Activated B cell treated with CpG ODN at 0.5 μM for 24 hours (primary cell): ENCODE results near the gene CSMD2. TPM values are rescaled to one million over a fixed set of nuclear protein-coding genes. Genes with fewer than 3 reads are reported as not detected.
"Not testable (repeated sequence)": the region's sequence is repeated elsewhere in the genome, so short reads cannot be mapped to it uniquely, and the experiment has no call there.

Experiments used
- ATAC-seq: fragments of 200-7000 bp; cut with Tn5 transposase; one replicate; pipeline ENCODE4 v1.10.0; 2021; ENCODE audit warnings: low read depth, mild to moderate bottlenecking, moderate library complexity
- CTCF ChIA-PET: fragments of 350-600 bp; sonication (Branson Sonifier 250); formaldehyde crosslinking; loops from one replicate; lab custom pipeline; 2021; ENCODE audit warnings: antibody characterized with exemption; lab: Charles Lee
- POLR2A ChIA-PET: fragments of 350-600 bp; sonication (Branson Sonifier 250); formaldehyde crosslinking; loops from one replicate; lab custom pipeline; 2021; ENCODE audit warnings: antibody characterized with exemption; lab: Charles Lee
- DNase-seq: peaks from one replicate; pipeline ENCODE4 v3.0.0; 2022
- H3K27ac Mint-ChIP-seq: one replicate; pipeline ENCODE4 v1.8.0; 2020; ENCODE audit warnings: mixed read lengths
- H3K27me3 Mint-ChIP-seq: one replicate; pipeline ENCODE4 v1.8.0; 2021; ENCODE audit warnings: mixed read lengths
- H3K36me3 Mint-ChIP-seq: one replicate; pipeline ENCODE4 v1.8.0; 2021; ENCODE audit warnings: low read depth, mixed read lengths
- H3K4me1 Mint-ChIP-seq: one replicate; pipeline ENCODE4 v1.8.0; 2021; ENCODE audit warnings: mixed read lengths
- H3K4me3 Mint-ChIP-seq: one replicate; pipeline ENCODE4 v1.8.0; 2020; ENCODE audit warnings: mild to moderate bottlenecking, mixed read lengths
- H3K9me3 Mint-ChIP-seq: one replicate; pipeline ENCODE4 v1.8.0; 2020; ENCODE audit warnings: mixed read lengths
- intact Hi-C: fragments of 100-400 bp; cut with micrococcal nuclease; formaldehyde crosslinking; loops from one replicate; pipeline ENCODE4 v1.15.1; 2024
- total RNA-seq: library from RNA; stranded (reverse); gene quantifications from 2 replicates; pipeline ENCODE4 v1.2.3, GENCODE V29; 2022
- TF ChIP-seq, protein P1 (sequence below): fragments of 200-600 bp; IDR thresholded peaks from one replicate; pipeline ENCODE4 v1.8.0; 2022; ENCODE audit warnings: antibody characterized with exemption, mild to moderate bottlenecking

The CSMD2 gene
- total RNA-seq, 1 donor from 2014 or later: not detected

DNA sequence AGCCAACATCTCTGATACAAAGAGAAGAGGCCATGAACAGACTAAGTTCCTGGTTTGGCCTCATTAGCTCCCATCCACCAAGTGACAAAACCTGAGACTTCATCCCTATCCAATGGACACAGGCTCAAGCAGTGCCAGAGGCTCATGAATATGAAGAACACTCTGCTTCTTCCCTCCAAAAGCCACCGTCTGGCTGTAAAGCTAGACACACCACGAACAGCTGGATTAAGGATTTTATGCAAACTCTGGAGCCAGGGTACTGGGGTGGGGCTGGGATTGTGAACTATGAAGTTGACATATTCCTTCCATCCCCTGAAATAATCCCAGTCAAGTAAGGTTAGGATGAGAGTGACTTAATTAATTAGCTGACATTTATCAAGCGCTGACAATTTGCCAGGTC lies 139.4 kb downstream of the CSMD2 start:
- Mint-ChIP-seq H3K27ac (no peak overlapping the region), H3K9me3 (no peaks in the 10 kb centered on the region), H3K4me3 (no peak overlapping the region), H3K27me3 (peaks cover 3% of the 10 kb centered on the region), H3K4me1 (no peaks in the 10 kb centered on the region), H3K36me3 (no peaks in the 10 kb centered on the region)
- POLR2A ChIA-PET: no interaction called here
- no peak for DNase-seq
- intact Hi-C loops: no loop called here
- CTCF ChIA-PET: no interaction called here
- TF ChIP-seq, protein P1, sequence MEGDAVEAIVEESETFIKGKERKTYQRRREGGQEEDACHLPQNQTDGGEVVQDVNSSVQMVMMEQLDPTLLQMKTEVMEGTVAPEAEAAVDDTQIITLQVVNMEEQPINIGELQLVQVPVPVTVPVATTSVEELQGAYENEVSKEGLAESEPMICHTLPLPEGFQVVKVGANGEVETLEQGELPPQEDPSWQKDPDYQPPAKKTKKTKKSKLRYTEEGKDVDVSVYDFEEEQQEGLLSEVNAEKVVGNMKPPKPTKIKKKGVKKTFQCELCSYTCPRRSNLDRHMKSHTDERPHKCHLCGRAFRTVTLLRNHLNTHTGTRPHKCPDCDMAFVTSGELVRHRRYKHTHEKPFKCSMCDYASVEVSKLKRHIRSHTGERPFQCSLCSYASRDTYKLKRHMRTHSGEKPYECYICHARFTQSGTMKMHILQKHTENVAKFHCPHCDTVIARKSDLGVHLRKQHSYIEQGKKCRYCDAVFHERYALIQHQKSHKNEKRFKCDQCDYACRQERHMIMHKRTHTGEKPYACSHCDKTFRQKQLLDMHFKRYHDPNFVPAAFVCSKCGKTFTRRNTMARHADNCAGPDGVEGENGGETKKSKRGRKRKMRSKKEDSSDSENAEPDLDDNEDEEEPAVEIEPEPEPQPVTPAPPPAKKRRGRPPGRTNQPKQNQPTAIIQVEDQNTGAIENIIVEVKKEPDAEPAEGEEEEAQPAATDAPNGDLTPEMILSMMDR: no peak
- no peak for ATAC-seq

DNA sequence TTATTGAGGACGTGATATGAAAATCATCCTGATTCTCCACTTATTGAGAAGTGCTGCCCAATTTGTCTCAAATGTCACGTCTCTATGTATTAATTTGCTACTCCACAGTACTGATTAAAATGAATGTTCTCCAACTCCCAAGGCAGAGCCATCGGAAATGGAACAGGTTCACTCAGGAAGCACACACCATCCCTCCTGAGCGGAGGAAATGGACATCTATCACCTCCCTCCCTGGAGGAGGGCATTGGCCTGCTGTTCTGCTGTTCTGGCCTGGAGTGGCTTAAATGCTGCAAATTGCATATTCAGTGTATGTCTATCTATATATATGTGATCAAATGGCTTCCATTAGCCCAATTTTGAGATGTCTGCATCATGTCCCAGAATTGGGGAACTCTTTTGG lies 140.5 kb downstream of the CSMD2 start:
- Mint-ChIP-seq H3K36me3 (no peaks in the 10 kb centered on the region), H3K9me3 (no peaks in the 10 kb centered on the region), H3K27ac (no peak overlapping the region), H3K4me3 (no peak overlapping the region), H3K4me1 (no peaks in the 10 kb centered on the region), H3K27me3 (peaks cover 3% of the 10 kb centered on the region)
- TF ChIP-seq, protein P1: no peak
- intact Hi-C loops: no loop called here
- DNase-seq: no peak
- no peak for ATAC-seq
- ChIA-PET CTCF (no interaction called here), POLR2A (no interaction called here)

DNA sequence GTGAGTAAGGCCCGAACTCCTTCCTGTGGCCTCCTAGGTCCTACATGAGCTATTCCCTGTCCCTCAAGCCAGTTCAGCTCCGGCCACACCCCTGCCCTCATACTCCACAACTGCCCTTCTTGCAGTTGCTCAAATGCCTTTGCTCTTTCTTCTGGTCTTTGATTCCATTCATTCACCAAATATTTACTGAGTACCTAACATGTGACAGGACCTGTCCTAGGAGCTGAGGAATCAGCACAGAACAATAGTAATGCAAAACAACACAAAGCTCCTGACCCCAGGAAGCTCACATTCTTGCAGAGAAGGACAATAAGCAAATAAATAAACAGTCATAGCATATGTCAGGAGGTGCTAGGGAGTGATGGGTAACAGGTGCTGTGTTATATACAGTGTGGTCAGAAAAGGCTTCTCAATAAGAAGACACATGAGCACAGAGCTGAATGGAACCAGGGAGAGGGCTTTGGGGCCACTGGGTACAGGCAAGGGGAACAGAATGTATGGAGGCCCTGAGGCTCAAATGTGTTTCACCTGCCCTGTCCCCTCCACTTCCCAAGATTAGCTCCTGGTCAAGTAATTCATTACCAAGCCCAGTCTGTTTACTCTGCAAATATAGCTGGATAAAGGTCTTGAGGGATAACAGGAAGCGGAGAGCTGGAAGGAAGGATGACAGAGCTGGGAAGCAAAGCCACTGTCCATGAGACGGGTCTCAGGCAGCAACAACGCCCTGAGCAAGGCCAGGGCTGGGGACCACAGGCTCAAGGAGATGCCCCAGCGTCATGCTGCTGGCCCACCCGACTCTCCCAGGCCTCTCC lies 145.1 kb downstream of the CSMD2 start:
- Mint-ChIP-seq H3K4me1 (no peaks in the 10 kb centered on the region), H3K36me3 (no peaks in the 10 kb centered on the region), H3K4me3 (no peak overlapping the region), H3K9me3 (no peaks in the 10 kb centered on the region), H3K27me3 (no peaks in the 10 kb centered on the region), H3K27ac (no peak overlapping the region)
- CTCF ChIA-PET: no interaction called here
- POLR2A ChIA-PET: no interaction called here
- no peak for ATAC-seq
- TF ChIP-seq, protein P1: no peak
- DNase-seq: no peak
- intact Hi-C loops: loop anchor here (10.0 kb wide), 1 partner anchor 385 kb away; no protein-coding TSS in a partner anchor

DNA sequence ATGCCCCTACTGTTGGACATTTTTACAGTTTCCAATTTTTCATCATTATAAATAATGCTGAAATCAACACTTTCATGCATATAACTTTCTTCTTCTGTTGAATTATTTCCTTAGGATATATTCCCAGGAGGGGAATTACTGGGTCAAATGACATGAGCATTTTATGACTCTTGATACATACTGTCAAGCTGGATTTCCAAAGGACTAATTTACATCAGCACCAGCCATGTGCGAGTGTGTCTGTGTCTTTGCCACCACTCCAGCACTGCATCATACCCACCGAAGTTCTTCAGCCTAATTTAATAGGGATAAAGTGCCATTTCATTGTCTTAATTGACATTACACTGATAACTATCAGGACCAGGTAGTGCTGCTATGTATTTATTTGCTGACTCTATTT lies 146.7 kb downstream of the CSMD2 start:
- peaks cover 6% of the 10 kb centered on the region for H3K27me3 Mint-ChIP-seq
- CTCF ChIA-PET: no interaction called here
- H3K36me3 Mint-ChIP-seq: no peaks in the 10 kb centered on the region
- intact Hi-C loops: loop anchor here (10.0 kb wide), 1 partner anchor 383 kb away; no protein-coding TSS in a partner anchor
- TF ChIP-seq, protein P1: no peak
- H3K27ac Mint-ChIP-seq: no peak overlapping the region
- H3K9me3 Mint-ChIP-seq: no peaks in the 10 kb centered on the region
- no peak overlapping the region for H3K4me3 Mint-ChIP-seq
- DNase-seq: no peak
- POLR2A ChIA-PET: no interaction called here
- no peaks in the 10 kb centered on the region for H3K4me1 Mint-ChIP-seq
- ATAC-seq: no peak

DNA sequence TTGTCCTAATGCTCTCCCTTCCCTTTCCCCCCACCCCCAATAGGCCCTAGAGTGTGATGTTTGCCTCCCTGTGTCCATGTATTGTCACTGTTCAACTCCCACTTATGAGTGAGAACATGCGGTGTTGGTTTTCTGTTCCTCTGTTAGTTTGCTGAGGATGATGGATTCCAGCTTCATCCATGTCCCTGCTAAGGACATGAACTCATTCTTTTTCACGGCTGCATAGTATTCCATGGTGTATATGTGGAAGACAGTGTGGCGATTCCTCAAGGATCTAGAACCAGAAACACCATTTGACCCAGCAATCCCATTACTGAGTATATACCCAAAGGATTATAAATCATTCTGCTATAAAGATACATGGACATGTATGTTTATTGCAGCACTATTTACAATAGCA lies 148.7 kb downstream of the CSMD2 start:
- H3K36me3 Mint-ChIP-seq, H3K4me1 Mint-ChIP-seq, ATAC-seq, H3K9me3 Mint-ChIP-seq, H3K27me3 Mint-ChIP-seq, CTCF ChIA-PET, H3K4me3 Mint-ChIP-seq, DNase-seq, H3K27ac Mint-ChIP-seq, POLR2A ChIA-PET: not testable (repeated sequence)
- intact Hi-C loops: loop anchor here (10.0 kb wide), 1 partner anchor 381 kb away; no protein-coding TSS in a partner anchor
